Panc1 (cell line): ENCODE measurements around the gene ABCD3. TPM values are rescaled to one million over a fixed set of nuclear protein-coding genes. Genes with fewer than 3 reads are reported as not detected.

ENCODE experiments used
- ATAC-seq: fragments of 200-7000 bp; cut with Tn5 transposase; 2 replicates; pipeline ENCODE4 v1.9.1; 2020; ENCODE audit warnings: mild to moderate bottlenecking, moderate library complexity
- BruUV-seq: library from RNA; stranded (reverse); fragments of 400-500 nt; replicated peaks from 2 replicates; lab custom pipeline; 2021; lab: Mats Ljungman, UMichigan
- CTCF ChIA-PET: fragments of 300-600 bp; sonication (Branson Sonifier 250); formaldehyde crosslinking; loops from one replicate; lab custom pipeline; 2022; ENCODE audit warnings: antibody characterized with exemption; lab: Charles Lee
- POLR2A ChIA-PET: fragments of 300-600 bp; sonication (Branson Sonifier 250); formaldehyde crosslinking; loops from one replicate; lab custom pipeline; 2022; ENCODE audit warnings: antibody characterized with exemption; lab: Charles Lee
- DNase-seq: peaks from one replicate; pipeline ENCODE4 v3.0.0-alpha.2; 2010; ENCODE audit warnings: low read depth, low spot score
- H3K27ac ChIP-seq: 2 replicates; pipeline ENCODE4 v1.5.1; 2011; ENCODE audit warnings: mild to moderate bottlenecking, low read length, inconsistent platforms
- H3K27me3 ChIP-seq: fragments of 200-500 bp; sonication (Bioruptor generic); 2 replicates; pipeline ENCODE4 v1.6.0; 2014; ENCODE audit warnings: low read length, inconsistent platforms; ENCODE audit not compliant: control insufficient read depth, insufficient read depth
- H3K36me3 ChIP-seq: fragments of 200-500 bp; sonication (Bioruptor generic); 2 replicates; pipeline ENCODE4 v1.5.1; 2014; ENCODE audit warnings: inconsistent platforms, mild to moderate bottlenecking, low read length, moderate library complexity; ENCODE audit not compliant: control insufficient read depth, insufficient read depth
- H3K4me1 ChIP-seq: 2 replicates; pipeline ENCODE4 v1.5.1; 2011; ENCODE audit warnings: inconsistent platforms, mild to moderate bottlenecking, low read length, moderate library complexity; ENCODE audit not compliant: control insufficient read depth, insufficient read depth
- H3K4me3 ChIP-seq, 2 experiments: 2 replicates each; pipeline ENCODE4 v1.5.1; 2011 to 2012; ENCODE audit warnings: low read depth in 2 of 2, low read length in 2 of 2, mild to moderate bottlenecking in 2 of 2, inconsistent platforms in 1 of 2, moderate library complexity in 1 of 2
- H3K9me3 ChIP-seq: fragments of 200-500 bp; sonication (Bioruptor generic); 2 replicates; pipeline ENCODE4 v1.5.1; 2014; ENCODE audit warnings: low read depth, mild to moderate bottlenecking, inconsistent platforms, low read length, moderate library complexity; ENCODE audit not compliant: control insufficient read depth, insufficient read depth
- CTCF ChIP-seq: fragments of 450-650 bp; IDR thresholded peaks from 2 replicates; pipeline ENCODE4 v1.5.1; 2017; ENCODE audit warnings: mild to moderate bottlenecking
- POLR2AphosphoS5 ChIP-seq: IDR thresholded peaks from 2 replicates; pipeline ENCODE4 v1.6.1; 2012; ENCODE audit warnings: mild to moderate bottlenecking, low read depth, low read length, moderate library complexity
- REST ChIP-seq, 2 experiments: IDR thresholded peaks; 2 replicates each; pipeline ENCODE4 v1.6.1; 2011 to 2012; ENCODE audit warnings: low read depth in 2 of 2, control low read depth in 1 of 2, low read length in 1 of 2, mild to moderate bottlenecking in 1 of 2, moderate library complexity in 1 of 2; ENCODE audit not compliant: insufficient read depth in 1 of 2
- SIN3A ChIP-seq: IDR thresholded peaks from 2 replicates; pipeline ENCODE4 v1.6.1; 2012; ENCODE audit warnings: low read depth, mild to moderate bottlenecking, low read length, moderate library complexity, borderline replicate concordance; ENCODE audit not compliant: insufficient read depth
- TCF7L2 ChIP-seq: IDR thresholded peaks from 2 replicates; pipeline ENCODE4 v1.6.1; 2011; ENCODE audit warnings: mild to moderate bottlenecking, low read depth, low read length, inconsistent platforms
- in situ Hi-C: cut with HindIII; loops from 2 replicates; pipeline ENCODE4 v1.10.0; 2016; ENCODE audit warnings: low sequenced_read_pairs, low pct_unique_long_range_greater_than_20kb
- intact Hi-C: fragments of 100-400 bp; cut with micrococcal nuclease; formaldehyde crosslinking; loops from one replicate; pipeline ENCODE4 v1.10.0; 2022; ENCODE audit not compliant: unreplicated experiment
- total RNA-seq: library from RNA; stranded (reverse); gene quantifications from one replicate; pipeline ENCODE4 v1.2.1, GENCODE V29; 2021; ENCODE audit not compliant: unreplicated experiment

Gene ABCD3
- total RNA-seq, 1 experiment from 2014 or later, result 40.5 TPM

GRCh38 chr1:94552071-94552586 is 133.9 kb downstream of the ABCD3 start:
- intact Hi-C loops, result no loop called here
- no TSS peak for BruUV-seq
- ATAC-seq (no peak; the same call in 1 of the 2 replicates), DNase-seq (no peak)
- Histone ChIP-seq H3K4me1 (no peaks in the 10 kb centered on the region), H3K4me3 (no peak overlapping the region), H3K9me3 (no peaks in the 10 kb centered on the region), H3K27me3 (no peaks in the 10 kb centered on the region), H3K27ac (no peak overlapping the region), H3K36me3 (no peaks in the 10 kb centered on the region)
- POLR2A ChIA-PET, result no interaction called here
- CTCF ChIA-PET, result interaction anchor here (0.6 kb wide), 1 partner anchor 504 kb away, joined by 7 read pairs; no protein-coding TSS in a partner anchor
- TF ChIP-seq CTCF (no peak), POLR2AphosphoS5 (no peak), SIN3A (no peak), TCF7L2 (no peak)
- in situ Hi-C loops, result no loop called here

- no peak overlapping the region for H3K4me3 ChIP-seq
- intact Hi-C loops, result no loop called here
- TF ChIP-seq TCF7L2 (no peak), SIN3A (no peak), POLR2AphosphoS5 (no peak), CTCF (no peak), REST (IDR thresholded peaks at IDR 0.05; ENCODE audit: insufficient read depth in 1 of 2, low read depth in 2 of 2, low read length in 1 of 2) (no peak)
- no peaks in the 10 kb centered on the region for H3K36me3 ChIP-seq
- DNase-seq, result no peak
- H3K27me3 ChIP-seq, result no peaks in the 10 kb centered on the region
- ChIA-PET CTCF (no interaction called here), POLR2A (no interaction called here)
- no TSS peak for BruUV-seq
- no peaks in the 10 kb centered on the region for H3K4me1 ChIP-seq
- ATAC-seq, result no peak
- no peak overlapping the region for H3K27ac ChIP-seq
- in situ Hi-C loops, result no loop called here
- H3K9me3 ChIP-seq, result no peaks in the 10 kb centered on the region
These were observed 135.1 kb downstream of the ABCD3 start for GRCh38 chr1:94553323-94553730.
